ENCODE measurements around the gene CFAP77.

DNA sequence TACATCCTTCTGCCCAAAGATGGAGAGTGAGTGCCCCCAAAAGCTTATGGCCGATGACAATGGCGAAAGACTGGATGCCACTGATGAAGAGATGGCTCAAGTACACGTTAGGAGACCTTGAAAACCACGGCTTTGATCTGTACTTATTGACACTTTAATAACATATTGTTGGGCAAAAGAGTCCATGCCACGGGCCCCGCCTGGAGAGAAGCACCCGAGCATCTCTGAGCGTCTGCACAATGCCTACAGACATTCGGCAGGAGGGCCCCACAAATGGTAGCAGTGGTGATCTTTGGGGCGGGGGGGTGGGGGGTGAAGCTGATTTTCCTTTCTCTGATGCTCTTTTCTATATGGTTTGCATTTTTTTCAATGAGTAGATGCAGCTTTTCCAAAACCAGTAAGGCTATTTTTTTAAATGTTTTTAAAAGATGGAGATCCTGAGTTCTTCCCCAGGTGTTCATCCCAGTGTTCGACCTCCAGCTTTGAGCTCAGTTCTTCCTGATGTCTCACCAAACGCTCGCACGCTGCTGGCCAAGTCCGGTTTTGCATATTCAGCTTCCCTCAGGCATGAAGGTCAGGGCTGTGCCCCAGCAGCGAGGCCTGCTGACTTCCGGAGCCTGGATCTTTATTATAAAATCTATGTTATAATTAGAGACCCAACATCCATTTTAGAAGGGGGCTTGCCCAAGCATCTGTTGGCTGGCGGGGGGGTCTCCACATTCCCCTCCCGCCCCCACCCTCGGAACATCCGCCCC lies 138.1 kb downstream of the CFAP77 start:
- TF ChIP-seq CTCF (IDR thresholded peaks at IDR 0.05): no peak
- TF ChIP-seq POLR2A (IDR thresholded peaks at IDR 0.05): no peak
- no peak for TF ChIP-seq EP300 (IDR thresholded peaks at IDR 0.05; ENCODE audit: low read depth)
- no peak for TF ChIP-seq POLR2AphosphoS5 (IDR thresholded peaks at IDR 0.05)

All from transverse colon (tissue), 4 donors.